Ishikawa (cell line): ENCODE measurements around the gene YEATS2.

Experiments
- CEBPB ChIP-seq: IDR thresholded peaks from 2 replicates; pipeline ENCODE4 v1.6.1; 2012
- CREB1 ChIP-seq: IDR thresholded peaks from 2 replicates; pipeline ENCODE4 v1.6.1; 2012; ENCODE audit warnings: low read depth
- EGR1 ChIP-seq: IDR thresholded peaks from 2 replicates; pipeline ENCODE4 v1.6.1; 2012
- EP300 ChIP-seq: IDR thresholded peaks from 2 replicates; pipeline ENCODE4 v1.6.1; 2012; ENCODE audit warnings: borderline replicate concordance
- FOXM1 ChIP-seq: IDR thresholded peaks from 2 replicates; pipeline ENCODE4 v1.6.1; 2012; ENCODE audit warnings: low read depth, borderline replicate concordance
- NFIC ChIP-seq: IDR thresholded peaks from 2 replicates; pipeline ENCODE4 v1.6.1; 2012
- RAD21 ChIP-seq: IDR thresholded peaks from 2 replicates; pipeline ENCODE4 v1.6.1; 2012; ENCODE audit warnings: low read depth
- TAF1 ChIP-seq: IDR thresholded peaks from 2 replicates; pipeline ENCODE4 v1.6.1; 2012; ENCODE audit warnings: low read depth, mild to moderate bottlenecking
- TCF12 ChIP-seq: IDR thresholded peaks from 2 replicates; pipeline ENCODE4 v1.6.1; 2012; ENCODE audit warnings: low read depth
- TEAD4 ChIP-seq: IDR thresholded peaks from 2 replicates; pipeline ENCODE4 v1.6.1; 2012
- YY1 ChIP-seq: IDR thresholded peaks from 2 replicates; pipeline ENCODE4 v1.6.1; 2012; ENCODE audit warnings: low read depth
- ZBTB7A ChIP-seq: IDR thresholded peaks from 2 replicates; pipeline ENCODE4 v1.6.1; 2012; ENCODE audit warnings: low read depth
- TF ChIP-seq, protein P1 (sequence below): IDR thresholded peaks from 2 replicates; pipeline ENCODE4 v1.6.1; 2012
- TF ChIP-seq, protein P2 (sequence below): IDR thresholded peaks from 2 replicates; pipeline ENCODE4 v1.6.1; 2012; ENCODE audit warnings: low read depth, mild to moderate bottlenecking
- TF ChIP-seq, protein P3 (sequence below): IDR thresholded peaks from 2 replicates; pipeline ENCODE4 v1.6.1; 2012

Gene YEATS2

DNA sequence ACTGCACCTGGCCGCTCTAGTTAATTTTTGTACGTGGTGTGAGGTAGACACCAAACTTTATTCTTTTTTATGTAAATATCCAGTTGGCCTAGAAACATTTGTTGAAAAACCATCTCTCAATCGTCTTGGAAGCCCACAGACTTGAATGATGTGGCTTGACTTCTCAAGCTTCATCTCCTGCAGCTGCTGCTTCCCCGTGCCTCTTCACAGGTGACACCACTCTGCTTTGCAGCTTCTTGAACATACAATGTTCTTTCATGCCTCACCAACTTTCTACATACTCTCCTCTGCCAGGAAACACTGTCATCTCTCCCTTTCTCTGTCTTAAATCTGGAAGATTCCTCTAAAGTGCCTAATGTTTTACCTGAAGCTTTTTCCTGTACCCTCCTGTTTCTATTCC lies 92.2 kb downstream of the YEATS2 start:
- TF ChIP-seq FOXM1 = no peak
- no peak for TF ChIP-seq TAF1
- TF ChIP-seq RAD21 = no peak
- TF ChIP-seq, protein P1, sequence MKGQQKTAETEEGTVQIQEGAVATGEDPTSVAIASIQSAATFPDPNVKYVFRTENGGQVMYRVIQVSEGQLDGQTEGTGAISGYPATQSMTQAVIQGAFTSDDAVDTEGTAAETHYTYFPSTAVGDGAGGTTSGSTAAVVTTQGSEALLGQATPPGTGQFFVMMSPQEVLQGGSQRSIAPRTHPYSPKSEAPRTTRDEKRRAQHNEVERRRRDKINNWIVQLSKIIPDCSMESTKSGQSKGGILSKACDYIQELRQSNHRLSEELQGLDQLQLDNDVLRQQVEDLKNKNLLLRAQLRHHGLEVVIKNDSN = no peak
- no peak for TF ChIP-seq CREB1
- TF ChIP-seq NFIC = no peak
- no peak for TF ChIP-seq TCF12
- TF ChIP-seq, protein P2, sequence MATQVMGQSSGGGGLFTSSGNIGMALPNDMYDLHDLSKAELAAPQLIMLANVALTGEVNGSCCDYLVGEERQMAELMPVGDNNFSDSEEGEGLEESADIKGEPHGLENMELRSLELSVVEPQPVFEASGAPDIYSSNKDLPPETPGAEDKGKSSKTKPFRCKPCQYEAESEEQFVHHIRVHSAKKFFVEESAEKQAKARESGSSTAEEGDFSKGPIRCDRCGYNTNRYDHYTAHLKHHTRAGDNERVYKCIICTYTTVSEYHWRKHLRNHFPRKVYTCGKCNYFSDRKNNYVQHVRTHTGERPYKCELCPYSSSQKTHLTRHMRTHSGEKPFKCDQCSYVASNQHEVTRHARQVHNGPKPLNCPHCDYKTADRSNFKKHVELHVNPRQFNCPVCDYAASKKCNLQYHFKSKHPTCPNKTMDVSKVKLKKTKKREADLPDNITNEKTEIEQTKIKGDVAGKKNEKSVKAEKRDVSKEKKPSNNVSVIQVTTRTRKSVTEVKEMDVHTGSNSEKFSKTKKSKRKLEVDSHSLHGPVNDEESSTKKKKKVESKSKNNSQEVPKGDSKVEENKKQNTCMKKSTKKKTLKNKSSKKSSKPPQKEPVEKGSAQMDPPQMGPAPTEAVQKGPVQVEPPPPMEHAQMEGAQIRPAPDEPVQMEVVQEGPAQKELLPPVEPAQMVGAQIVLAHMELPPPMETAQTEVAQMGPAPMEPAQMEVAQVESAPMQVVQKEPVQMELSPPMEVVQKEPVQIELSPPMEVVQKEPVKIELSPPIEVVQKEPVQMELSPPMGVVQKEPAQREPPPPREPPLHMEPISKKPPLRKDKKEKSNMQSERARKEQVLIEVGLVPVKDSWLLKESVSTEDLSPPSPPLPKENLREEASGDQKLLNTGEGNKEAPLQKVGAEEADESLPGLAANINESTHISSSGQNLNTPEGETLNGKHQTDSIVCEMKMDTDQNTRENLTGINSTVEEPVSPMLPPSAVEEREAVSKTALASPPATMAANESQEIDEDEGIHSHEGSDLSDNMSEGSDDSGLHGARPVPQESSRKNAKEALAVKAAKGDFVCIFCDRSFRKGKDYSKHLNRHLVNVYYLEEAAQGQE = no peak
- TF ChIP-seq EP300 = no peak
- no peak for TF ChIP-seq ZBTB7A
- TF ChIP-seq EGR1 = no peak
- TF ChIP-seq CEBPB = no peak
- TF ChIP-seq YY1 = no peak
- TF ChIP-seq TEAD4 = no peak

DNA sequence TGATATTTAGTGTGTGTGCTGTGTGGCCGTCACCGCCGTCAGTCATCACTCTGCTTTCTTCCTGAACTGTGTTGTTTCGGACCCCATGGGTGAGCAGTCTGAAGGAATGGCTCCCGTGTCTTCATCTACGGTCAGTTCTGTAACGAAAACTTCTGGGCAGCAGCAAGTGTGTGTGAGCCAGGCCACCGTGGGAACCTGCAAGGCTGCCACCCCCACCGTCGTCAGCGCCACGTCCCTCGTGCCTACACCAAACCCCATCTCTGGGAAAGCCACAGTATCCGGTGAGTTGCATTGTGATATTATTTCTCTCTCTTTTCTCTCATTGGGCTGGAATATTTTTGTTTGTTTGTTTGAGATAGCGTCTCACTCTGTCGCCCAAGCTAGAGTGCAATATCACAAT lies 93.1 kb downstream of the YEATS2 start:
- TF ChIP-seq, protein P3, sequence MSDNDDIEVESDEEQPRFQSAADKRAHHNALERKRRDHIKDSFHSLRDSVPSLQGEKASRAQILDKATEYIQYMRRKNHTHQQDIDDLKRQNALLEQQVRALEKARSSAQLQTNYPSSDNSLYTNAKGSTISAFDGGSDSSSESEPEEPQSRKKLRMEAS = no peak
- no peak for TF ChIP-seq ZBTB7A
- TF ChIP-seq YY1 = no peak
- TF ChIP-seq TCF12 = no peak
- TF ChIP-seq FOXM1 = no peak
- TF ChIP-seq TEAD4 = no peak
- no peak for TF ChIP-seq TAF1
- TF ChIP-seq CEBPB = no peak
- TF ChIP-seq RAD21 = no peak

DNA sequence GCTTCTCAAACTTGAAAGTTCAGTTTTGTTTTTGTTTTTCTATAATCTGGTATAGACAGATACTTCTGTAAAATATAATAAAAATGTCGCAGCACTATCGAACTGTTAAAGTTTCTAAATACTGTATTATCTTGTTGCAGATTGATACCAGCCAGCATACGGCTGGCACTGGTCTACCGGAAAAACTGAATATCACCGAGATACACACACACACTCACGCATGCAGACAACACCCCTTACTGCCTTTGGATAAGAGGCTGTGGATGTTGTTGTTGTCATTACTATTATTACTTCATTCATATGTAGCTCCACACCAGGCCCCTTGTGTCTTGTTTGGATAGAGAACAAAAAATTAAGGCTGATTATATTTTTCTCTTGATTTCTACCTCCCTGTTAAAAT lies 95.4 kb downstream of the YEATS2 start:
- TF ChIP-seq, protein P2 = no peak
- TF ChIP-seq YY1 (no peak), TAF1 (no peak), TCF12 (no peak), TEAD4 (no peak), NFIC (no peak), CEBPB (no peak), ZBTB7A (no peak), RAD21 (no peak), EP300 (no peak), FOXM1 (no peak), EGR1 (no peak), CREB1 (no peak)
- TF ChIP-seq, protein P1 = no peak
- TF ChIP-seq, protein P3 = no peak

DNA sequence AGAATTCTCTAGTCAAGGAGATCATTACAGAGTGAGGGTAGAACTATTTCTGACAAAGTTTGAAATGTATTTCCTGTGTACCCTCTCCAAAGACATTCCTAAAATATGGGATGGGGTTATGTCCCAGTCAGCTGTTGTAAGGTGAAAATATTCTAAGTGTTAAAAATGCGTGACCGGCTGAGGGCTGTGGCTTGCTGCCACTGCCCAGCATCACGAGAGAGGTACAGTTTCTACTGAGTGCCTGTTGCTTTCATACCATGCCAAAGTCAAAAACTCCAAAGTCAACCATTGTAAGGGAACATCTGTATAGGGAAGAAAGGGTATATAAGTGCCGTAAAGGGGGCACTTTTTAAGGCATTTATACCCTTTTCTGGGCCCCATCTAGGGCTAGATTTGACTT lies 96.9 kb downstream of the YEATS2 start:
- TF ChIP-seq TEAD4 = no peak
- TF ChIP-seq EGR1 = no peak
- no peak for TF ChIP-seq TAF1
- TF ChIP-seq CEBPB = no peak
- TF ChIP-seq FOXM1 = no peak
- no peak for TF ChIP-seq RAD21
- TF ChIP-seq, protein P1 = no peak
- TF ChIP-seq, protein P2 = no peak
- no peak for TF ChIP-seq CREB1
- TF ChIP-seq TCF12 = no peak
- no peak for TF ChIP-seq ZBTB7A
- TF ChIP-seq, protein P3 = no peak
- TF ChIP-seq NFIC = no peak
- no peak for TF ChIP-seq EP300
- TF ChIP-seq YY1 = no peak
